Measurements from ENCODE around the gene MANSC1. TPM values are rescaled to one million over a fixed set of nuclear protein-coding genes. Genes with fewer than 3 reads are reported as not detected.
"Not testable (repeated sequence)": the region's sequence is repeated elsewhere in the genome, so short reads cannot be mapped to it uniquely, and the experiment has no call there.

MANSC1 gene
- total RNA-seq, 1 experiment from 2014 or later = 0.94 TPM

DNA sequence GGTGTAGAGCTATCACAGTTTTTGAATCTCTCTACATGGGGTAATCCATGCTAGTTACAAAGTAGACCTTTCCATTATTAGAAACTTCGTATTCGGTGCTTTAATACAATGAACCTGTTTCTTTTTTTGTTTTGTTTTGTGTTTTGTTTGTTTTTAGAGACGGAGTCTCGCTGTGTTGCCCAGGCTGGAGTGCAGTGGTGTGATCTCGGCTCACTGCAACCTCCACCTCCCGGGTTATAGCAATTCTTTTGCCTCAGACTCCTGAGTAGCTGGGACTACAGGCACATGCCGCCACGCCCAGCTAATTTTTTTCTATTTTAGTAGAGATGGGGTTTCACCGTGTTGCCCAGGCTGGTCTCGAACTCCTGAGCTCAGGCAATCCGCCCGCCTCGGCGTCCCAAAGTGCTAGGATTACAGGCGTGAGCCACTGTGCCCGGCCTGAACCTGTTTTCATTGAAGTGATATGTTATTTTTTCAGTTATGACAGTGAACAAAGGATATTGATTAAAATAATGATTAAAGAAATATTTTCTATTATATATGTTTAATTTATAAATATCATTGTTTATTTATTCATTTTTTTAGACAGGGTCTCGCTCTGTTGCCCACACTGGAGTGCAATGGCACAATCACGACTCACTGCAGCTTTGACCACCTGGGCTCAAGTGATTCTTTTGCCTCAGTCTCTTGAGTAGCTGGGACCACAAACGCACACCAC is 1.6 kb upstream of the MANSC1 start:
- not testable (repeated sequence) for H3K36me3 ChIP-seq (replicated peaks; ENCODE audit: control insufficient read depth, insufficient read depth, low read length); DNase-seq; H3K4me3 ChIP-seq (ENCODE audit: insufficient read depth, low read depth, low read length)
- peaks cover 11% of the 10 kb centered on the region for H3K27me3 ChIP-seq (ENCODE audit: control insufficient read depth, insufficient read depth, low read length)

DNA sequence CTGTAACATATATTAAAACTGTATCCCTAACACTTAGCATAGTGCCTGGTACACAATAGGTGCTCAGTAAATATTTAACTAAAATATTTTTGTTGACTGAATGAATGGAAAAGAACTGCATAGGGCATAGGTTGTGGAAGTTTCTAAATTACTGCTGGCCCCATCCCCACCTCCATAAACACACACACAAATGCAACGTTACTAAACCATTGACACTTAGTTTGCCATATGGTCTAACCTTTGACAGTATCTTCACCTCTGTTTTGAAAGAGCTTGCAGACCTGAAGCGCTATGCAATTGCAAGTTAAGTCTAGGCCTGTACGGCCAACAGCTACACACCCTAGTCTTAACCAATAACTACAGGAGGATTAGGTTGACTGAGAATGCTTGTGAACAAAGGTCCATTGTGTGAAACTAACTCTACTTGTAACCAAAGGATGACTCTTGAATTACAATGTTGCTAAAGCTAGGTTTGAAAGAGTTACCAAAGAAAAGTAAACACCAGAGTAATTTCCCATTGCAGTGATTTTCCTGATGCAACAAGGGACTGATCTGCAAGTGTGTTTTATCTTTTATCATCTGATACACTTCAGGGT is 924 bp upstream of the MANSC1 start:
- Histone ChIP-seq H3K27me3 (ENCODE audit: control insufficient read depth, insufficient read depth, low read length) (peaks cover 11% of the 10 kb centered on the region), H3K4me3 (ENCODE audit: insufficient read depth, low read depth, low read length) (no peak overlapping the region; the same call in 1 of the 2 replicates), H3K36me3 (replicated peaks; ENCODE audit: control insufficient read depth, insufficient read depth, low read length) (no peaks in the 10 kb centered on the region)
- no peak for DNase-seq

DNA sequence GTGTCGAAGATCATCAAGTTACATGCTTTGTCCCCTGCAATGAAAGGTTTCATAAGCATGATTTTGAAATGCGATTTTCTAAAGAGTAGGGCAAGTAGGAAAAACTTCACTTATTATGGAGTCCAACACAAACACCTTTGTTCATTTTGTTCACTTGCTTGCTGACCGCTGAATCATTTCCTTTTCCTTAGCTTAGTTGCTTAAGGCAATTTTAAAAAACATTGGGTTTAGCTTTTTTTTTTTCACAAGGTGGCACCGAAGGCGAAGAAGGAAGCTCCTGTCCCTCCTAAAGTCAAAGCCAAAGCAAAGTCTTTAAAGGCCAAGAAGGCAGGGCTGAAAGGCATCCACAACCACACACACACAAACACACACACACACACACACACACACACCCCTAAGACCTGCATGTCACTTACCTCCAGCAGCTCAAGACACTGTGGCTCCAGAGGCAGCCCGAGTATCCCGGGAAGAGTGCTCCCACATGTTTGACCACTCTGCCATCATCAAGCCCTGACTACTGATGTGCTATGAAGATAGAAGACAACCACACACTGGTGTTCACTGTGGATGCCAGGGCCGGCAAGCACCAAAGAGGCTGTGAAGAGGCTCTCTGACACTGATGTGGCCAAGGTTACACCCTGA is 11.4 kb downstream of the MANSC1 start:
- Histone ChIP-seq H3K27me3 (ENCODE audit: control insufficient read depth, insufficient read depth, low read length) (no peaks in the 10 kb centered on the region), H3K4me3 (ENCODE audit: insufficient read depth, low read depth, low read length) (no peak overlapping the region), H3K36me3 (replicated peaks; ENCODE audit: control insufficient read depth, insufficient read depth, low read length) (no peaks in the 10 kb centered on the region)
- no peak for DNase-seq

DNA sequence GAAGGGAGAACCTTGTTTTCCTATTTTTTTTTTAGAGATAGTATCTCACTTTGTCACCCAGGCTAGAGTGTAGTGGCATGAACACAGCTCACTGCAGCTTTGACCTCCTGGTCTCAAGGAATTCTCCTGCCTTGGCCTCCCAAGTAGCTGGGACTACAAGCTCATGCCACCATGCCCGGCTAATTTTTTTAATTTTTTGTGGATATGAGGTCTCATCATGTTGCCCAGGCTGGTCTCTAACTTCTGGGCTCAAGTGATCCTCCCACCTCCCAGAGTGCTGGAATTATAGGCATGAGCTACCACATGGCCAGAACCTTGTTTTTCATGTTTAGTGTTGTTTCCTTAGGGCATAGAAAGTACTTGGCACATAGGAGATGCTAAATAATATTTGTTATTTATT is 13.5 kb downstream of the MANSC1 start:
- Histone ChIP-seq H3K27me3 (ENCODE audit: control insufficient read depth, insufficient read depth, low read length) (no peaks in the 10 kb centered on the region), H3K36me3 (replicated peaks; ENCODE audit: control insufficient read depth, insufficient read depth, low read length) (no peaks in the 10 kb centered on the region), H3K4me3 (ENCODE audit: insufficient read depth, low read depth, low read length) (no peak overlapping the region)
- no peak for DNase-seq

DNA sequence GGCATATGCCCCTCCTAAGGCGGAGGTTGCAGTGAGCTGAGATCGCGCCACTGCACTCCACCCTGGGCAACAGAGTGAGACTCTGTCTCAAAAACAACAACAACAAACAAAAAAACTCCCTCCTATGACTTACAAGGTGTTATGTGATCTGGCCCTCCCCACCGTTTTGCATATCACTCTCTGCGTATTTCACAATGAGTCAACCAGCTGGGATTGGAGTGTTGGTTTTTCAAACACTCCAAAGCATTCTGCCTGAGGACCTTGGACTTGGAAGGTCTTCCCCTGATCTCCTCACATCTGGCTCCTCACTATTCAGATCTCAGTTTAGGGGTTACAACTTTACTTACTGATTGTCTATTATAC is 14.0 kb downstream of the MANSC1 start:
- Histone ChIP-seq H3K4me3 (ENCODE audit: insufficient read depth, low read depth, low read length) (no peak overlapping the region), H3K36me3 (replicated peaks; ENCODE audit: control insufficient read depth, insufficient read depth, low read length) (no peaks in the 10 kb centered on the region), H3K27me3 (ENCODE audit: control insufficient read depth, insufficient read depth, low read length) (no peaks in the 10 kb centered on the region)
- DNase-seq = no peak

DNA sequence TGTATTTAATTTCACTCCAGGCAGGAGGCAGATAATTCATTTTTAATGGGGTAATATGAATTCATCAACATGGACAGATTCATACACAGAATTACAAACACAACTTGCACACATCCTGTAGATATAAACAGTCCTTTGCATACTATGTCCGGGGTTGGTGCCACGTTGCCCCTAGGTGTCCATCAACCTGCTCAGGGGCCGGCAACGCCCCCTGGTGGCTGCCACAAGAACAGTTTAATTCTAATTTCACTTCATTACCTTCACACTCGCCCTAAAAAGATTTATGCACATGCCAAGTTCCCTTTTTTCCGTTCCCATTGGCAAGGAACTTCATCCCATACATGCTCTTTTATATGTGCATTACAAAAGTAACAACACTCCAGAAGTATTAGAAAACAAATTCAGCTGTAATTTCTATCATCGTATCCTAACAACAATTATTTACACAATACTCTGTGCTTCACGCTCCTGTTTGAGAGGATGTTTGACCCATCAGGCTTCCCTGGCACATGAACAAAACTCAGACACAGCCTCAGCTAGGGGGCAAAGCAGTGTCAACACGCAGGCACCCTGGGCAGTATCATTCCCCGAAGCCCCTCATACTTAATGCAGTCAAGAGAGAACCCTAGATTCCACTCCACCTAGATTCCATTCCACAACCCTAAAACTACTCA is 15.5 kb downstream of the MANSC1 start:
- H3K27me3 ChIP-seq (ENCODE audit: control insufficient read depth, insufficient read depth, low read length) = no peaks in the 10 kb centered on the region
- H3K4me3 ChIP-seq (ENCODE audit: insufficient read depth, low read depth, low read length) = no peak overlapping the region
- H3K36me3 ChIP-seq (replicated peaks; ENCODE audit: control insufficient read depth, insufficient read depth, low read length) = no peaks in the 10 kb centered on the region
- peak; percentile 79 for DNase-seq

DNA sequence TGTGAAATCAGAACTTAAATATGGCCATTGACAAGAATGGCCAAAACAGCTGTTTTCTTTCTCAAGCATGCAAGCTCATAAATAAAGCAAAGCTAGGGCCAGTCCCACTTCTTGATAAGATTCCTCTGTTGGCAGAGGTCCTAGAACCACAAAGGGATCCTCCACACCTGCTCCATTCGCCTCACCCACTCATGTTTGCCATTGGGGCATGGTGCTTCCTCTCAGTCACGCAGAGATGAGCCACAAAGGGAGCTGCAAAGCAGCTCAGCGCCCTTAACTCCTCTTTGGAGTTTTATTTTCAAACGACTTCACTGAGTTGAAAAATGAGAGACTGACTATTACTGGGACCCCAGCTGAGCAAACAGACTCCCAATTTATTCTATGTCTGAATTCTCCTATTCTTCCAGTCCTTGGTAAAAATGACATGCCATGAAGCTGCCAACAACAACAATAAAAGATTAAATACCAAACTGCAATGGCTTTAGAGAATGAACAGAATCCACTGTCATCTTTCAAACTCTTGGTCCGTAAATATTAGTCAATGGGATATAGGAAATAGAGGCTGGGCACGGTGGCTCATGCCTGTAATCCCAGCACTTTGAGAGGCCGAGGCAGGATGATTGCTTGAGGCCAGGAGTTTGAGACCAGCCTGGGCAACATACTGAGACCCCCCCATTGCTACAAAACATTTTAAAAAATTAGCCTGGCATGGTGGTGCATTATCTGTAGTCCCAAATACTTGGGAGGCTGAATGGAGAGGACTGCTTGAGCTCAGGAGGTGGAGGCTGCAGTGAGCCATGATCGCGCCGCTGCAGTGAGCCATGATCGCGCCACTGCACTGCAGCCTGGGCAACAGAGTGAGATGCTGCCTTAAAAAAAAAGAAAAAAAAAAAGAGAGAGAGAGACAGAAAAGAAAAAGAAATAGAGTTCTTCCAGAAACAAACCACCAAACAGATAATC is 16.4 kb downstream of the MANSC1 start:
- no peak overlapping the region for H3K4me3 ChIP-seq (ENCODE audit: insufficient read depth, low read depth, low read length)
- H3K27me3 ChIP-seq (ENCODE audit: control insufficient read depth, insufficient read depth, low read length) = no peaks in the 10 kb centered on the region
- no peaks in the 10 kb centered on the region for H3K36me3 ChIP-seq (replicated peaks; ENCODE audit: control insufficient read depth, insufficient read depth, low read length)
- DNase-seq = no peak

DNA sequence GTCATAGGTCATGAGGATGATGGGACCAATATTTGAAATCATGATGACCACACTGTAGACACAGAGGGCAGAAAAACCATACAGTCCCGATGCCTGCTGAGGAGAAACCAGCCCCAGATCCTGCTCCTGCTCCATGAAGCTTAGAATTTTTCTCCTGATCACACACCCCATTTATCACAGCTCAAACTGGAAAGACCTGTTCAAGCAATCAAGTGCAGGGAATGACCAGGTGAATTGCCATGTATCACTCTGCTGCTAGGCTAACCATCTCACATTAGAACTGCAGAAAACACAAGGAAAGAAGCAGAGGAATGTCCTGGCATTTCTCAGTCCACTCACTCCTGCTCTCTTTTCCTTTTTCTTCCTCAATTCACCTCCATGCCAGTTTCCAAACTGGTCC is 18.1 kb downstream of the MANSC1 start:
- H3K36me3 ChIP-seq (replicated peaks; ENCODE audit: control insufficient read depth, insufficient read depth, low read length) = no peaks in the 10 kb centered on the region
- no peaks in the 10 kb centered on the region for H3K27me3 ChIP-seq (ENCODE audit: control insufficient read depth, insufficient read depth, low read length)
- H3K4me3 ChIP-seq (ENCODE audit: insufficient read depth, low read depth, low read length) = no peak overlapping the region
- DNase-seq = no peak

DNA sequence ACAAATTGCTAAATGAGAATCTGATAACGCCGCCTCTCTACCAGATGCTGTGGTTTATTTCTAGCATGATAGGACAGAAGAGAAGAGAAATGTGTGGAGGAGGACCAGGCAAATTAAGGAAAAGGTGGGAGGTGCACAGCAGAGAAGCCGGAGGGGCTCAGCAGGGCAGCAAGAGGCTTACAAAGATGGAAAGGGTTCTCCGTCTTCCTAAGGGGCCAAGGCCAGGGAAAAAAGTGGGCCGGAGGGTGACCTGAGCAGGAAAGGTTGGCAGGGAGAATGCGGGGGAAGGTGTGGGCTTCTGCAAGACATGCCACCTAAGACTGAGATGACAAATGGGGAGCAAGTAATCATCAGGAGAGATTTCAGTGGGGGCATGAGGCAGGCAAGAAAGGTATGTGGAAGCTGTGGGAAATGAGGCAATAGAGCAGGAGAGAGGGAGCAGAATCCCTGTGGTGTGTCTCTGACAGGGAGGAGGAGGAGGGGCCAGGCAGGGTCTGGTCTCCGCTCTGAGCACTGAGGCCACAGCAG is 18.7 kb downstream of the MANSC1 start:
- no peaks in the 10 kb centered on the region for H3K36me3 ChIP-seq (replicated peaks; ENCODE audit: control insufficient read depth, insufficient read depth, low read length)
- no peaks in the 10 kb centered on the region for H3K27me3 ChIP-seq (ENCODE audit: control insufficient read depth, insufficient read depth, low read length)
- H3K4me3 ChIP-seq (ENCODE audit: insufficient read depth, low read depth, low read length) = no peak overlapping the region
- peak; percentile 76 for DNase-seq

DNA sequence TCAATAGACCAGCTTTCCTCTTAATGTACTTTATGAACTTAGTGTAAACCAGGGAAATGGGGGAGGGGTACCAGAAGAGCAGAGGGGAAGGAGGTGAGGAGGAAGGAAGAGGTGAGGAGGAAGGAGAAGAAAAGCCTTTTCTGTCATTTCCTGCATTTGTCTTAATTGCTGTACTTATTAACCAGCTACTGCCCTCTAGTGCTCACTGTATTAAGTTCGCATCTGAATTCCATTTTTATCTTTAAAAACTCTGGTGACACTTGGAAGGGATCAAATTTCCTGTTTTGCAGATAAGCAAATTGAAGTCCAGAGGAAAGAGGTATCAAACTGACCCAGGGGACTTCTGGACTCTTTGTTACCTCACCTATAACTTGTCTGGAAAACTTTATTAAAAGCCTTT is 22.2 kb downstream of the MANSC1 start:
- peak; percentile 66 for DNase-seq
- H3K36me3 ChIP-seq (replicated peaks; ENCODE audit: control insufficient read depth, insufficient read depth, low read length) = no peaks in the 10 kb centered on the region
- no peak overlapping the region for H3K4me3 ChIP-seq (ENCODE audit: insufficient read depth, low read depth, low read length)
- no peaks in the 10 kb centered on the region for H3K27me3 ChIP-seq (ENCODE audit: control insufficient read depth, insufficient read depth, low read length)

DNA sequence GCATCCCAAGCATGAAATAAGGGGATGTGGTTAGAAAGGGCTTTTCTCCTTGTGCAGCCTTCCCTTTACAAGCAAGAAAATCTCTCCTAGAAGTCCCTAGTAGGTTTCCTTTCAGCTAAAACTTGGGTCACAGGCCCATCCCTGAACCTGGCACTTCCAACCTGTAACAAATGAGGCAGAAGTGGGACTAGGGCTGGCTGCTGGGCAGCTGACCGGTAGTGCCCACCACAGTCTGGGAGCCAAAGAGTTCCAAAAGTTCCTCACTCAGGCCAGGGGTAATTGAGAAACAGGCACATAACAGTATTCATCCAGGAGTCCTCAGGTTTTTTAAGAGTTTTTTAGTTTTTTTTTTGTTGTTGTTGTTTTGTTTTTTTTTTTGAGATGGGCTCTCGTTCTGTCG is 23.8 kb downstream of the MANSC1 start:
- Histone ChIP-seq H3K27me3 (ENCODE audit: control insufficient read depth, insufficient read depth, low read length) (no peaks in the 10 kb centered on the region), H3K4me3 (ENCODE audit: insufficient read depth, low read depth, low read length) (no peak overlapping the region), H3K36me3 (replicated peaks; ENCODE audit: control insufficient read depth, insufficient read depth, low read length) (no peaks in the 10 kb centered on the region)
- no peak for DNase-seq

DNA sequence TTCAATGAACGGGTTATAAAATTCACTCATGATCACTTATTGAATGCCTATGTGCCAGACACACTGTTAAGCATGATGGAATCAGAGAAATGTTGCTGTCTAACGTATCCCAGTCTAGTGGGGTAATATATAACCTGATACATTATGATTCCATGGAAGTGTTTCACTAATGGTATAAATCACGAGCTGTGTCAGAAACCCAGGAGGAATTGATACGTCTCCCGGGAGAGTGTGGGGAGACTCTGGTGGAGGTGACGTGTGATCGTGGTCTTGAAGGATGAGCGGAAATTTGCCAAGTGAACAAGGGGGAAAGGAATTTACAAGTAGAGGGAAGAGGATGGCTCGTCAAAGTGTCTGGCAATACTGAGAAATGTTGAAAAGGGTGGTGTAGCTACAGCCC is 26.5 kb downstream of the MANSC1 start:
- Histone ChIP-seq H3K27me3 (ENCODE audit: control insufficient read depth, insufficient read depth, low read length) (no peaks in the 10 kb centered on the region), H3K4me3 (ENCODE audit: insufficient read depth, low read depth, low read length) (no peak overlapping the region), H3K36me3 (replicated peaks; ENCODE audit: control insufficient read depth, insufficient read depth, low read length) (no peaks in the 10 kb centered on the region)
- no peak for DNase-seq

DNA sequence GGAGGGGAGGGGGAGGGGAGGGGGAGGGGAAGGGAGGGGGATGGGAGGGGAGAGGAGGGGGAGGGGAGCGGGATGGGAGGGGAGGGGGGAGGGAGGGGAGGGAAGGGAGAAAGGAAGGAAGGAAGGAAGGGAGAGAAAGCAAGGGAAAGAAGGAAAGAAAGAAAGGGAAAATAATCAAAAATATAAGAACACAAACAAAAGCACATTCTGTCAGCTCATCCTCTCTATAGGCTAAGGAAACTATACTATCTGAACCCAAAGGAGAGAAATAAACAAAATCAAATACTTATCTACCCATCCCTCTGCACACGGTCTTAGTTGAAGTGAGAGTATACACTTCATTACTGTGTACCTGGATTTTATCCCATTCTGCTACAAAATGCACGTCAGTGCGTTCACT is 26.9 kb downstream of the MANSC1 start:
- Histone ChIP-seq H3K36me3 (replicated peaks; ENCODE audit: control insufficient read depth, insufficient read depth, low read length) (no peaks in the 10 kb centered on the region), H3K27me3 (ENCODE audit: control insufficient read depth, insufficient read depth, low read length) (no peaks in the 10 kb centered on the region), H3K4me3 (ENCODE audit: insufficient read depth, low read depth, low read length) (no peak overlapping the region)
- no peak for DNase-seq

Data from H7 (cell line).